Stimulated activated naive CD4-positive, alpha-beta T cell treated with Interleukin-2 at 50 U/mL for 16 hours (primary cell): ENCODE results near the gene NRL.
"Not testable (repeated sequence)": the region's sequence is repeated elsewhere in the genome, so short reads cannot be mapped to it uniquely, and the experiment has no call there.

Source experiments
- DNase-seq: peaks from one replicate; lab custom pipeline; 2025; lab: John Stamatoyannopoulos, UW

NRL gene

DNA sequence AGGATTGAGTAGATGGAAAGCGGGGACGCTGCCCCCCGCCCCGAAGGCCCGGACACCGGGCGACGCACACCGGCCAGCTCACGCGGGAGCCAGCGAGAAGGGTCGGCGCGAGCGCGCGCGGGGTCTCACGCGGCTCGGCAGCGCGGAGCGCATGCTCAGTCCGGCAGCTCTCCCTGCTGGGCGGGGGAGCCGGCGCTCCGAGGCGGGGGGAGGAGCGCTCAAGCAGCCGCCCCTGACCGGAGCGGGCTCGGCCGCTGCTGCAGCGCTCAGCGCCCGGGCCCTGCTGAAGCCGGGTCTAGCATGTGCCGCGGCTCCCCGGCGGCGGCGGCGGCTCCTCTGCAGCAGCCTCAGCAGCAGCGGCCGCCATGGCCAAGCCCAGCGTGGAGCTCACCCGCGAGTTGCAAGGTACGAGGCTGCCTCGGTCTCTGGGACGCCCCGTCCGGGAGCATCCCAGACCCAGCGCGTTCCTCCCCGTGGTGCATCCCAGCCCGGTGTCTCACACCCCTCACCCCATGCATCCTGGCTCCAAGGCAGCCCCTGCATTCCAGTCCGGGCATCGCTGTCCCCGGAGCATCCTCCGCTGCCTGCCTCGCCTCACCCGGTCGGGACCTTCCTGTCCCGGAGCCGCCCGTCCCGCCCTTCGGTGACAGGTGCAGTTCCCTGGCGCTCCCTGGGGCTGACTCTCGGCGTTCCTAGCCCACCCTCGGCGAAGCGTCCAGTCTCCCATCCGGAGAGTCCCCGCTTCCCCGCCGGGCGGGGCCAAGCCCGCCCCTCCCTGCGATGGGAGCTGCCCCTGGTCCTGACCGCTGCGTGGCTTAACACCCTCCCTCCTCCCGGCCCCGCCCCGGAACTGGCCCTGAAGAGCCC, 62.7 kb downstream of the NRL start, which contains the start of gene CARMIL3:
CARMIL3 (plus strand) TSS at position 221 of the 867 bp plus-strand sequence; CDS start at position 366, 145 bp downstream.
- peak; percentile 53 for DNase-seq

DNA sequence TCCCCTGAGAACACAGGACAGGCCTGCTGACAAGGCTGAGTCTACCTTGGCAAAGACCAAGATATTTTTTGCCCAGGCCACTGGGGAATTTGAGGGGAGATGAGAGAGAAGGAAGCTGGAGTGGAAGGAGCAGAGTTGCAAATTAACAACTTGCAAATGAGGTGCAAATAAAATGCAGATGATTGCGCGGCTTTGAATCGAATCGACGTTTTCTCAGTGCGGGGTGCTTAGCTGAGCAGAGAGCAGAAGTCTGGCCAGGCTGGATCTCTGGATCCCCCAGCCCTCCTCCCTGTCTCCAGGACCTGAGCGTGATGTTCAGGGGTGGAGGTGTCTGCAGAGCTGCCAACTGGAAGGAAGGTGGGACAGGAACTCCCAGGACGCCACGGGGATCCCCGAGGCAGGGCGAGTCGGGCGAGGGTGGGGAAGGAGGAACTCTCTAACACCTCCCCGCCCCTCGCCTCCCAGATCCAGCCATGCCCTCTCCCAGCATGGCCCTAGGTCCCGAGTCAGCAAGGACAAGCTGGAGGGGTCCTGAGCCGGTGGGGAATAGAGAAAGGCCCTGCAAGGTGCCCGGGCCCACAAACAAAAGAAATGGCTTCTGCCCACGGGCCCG, 63.5 kb downstream of the NRL start:
- no peak for DNase-seq

DNA sequence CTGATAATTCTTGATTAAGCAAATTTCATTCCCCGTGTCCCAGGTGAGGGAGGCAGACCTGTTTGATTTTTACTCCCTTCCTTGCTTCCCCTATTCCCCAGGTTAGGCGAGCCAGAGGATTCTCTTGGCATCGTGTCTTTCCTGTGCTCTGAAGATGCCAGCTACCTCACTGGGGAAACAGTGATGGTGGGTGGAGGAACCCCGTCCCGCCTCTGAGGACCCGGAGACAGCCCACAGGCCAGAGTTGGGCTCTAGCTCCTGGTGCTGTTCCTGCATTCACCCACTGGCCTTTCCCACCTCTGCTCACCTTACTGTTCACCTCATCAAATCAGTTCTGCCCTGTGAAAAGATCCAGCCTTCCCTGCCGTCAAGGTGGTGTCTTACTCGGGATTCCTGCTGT, 64.0 kb downstream of the NRL start:
- not testable (repeated sequence) for DNase-seq

DNA sequence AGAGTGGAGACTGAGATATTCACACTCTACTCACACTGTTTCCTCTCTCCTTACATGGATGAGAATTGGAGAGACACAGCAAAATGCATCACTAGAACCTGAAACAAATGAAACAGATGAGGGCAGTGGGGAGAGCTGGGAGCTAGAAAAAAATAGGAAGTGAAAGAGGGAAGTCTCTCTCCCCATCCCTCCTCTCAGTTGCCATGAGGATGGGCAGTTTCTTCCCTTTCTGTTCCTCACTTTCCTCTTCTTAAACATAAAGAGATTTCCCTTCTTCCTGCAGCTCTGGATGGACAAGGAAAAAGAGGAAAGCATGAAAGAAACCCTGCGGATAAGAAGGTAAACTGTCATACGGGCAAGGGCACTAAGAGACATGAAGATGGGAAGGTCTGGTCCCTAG, 65.7 kb downstream of the NRL start:
- DNase-seq, result not testable (repeated sequence)

DNA sequence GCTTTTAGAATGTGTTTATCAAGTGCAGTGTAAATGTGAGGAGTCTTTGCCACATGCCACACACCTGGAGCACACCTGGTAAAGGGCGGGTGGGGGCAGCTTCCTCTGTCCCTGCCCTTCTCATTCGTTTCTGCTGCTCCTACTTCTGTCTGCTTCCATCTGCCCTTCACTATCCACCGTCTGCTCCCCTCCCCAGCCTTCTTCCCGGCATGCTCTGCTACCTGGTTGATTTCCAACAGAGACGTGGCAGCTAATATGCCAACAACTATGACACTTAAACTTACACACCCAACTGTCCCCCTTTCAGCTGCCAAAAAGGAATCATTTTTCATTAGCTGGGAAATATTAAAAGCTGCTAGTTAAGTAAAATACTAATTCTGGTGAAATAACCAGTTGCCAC, 72.0 kb downstream of the NRL start:
- DNase-seq, result no peak

DNA sequence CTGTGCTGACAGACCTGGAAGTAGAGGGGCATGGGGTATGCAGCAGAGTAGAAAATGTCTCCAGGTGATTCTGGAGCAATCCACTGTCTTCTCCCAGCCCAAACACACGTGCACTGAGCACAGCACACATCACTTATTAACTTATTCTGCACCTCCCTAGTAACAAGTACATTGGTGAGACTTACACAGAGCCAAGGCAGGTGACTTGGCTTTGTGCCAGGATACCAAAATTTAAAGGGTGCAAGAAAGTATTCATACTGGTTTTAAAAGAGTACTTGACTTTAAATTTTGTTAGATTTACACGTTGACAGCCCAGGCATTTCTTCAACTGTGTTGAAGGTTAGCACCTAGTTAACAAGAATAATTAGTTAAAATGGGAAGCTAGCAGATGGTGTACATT, 74.1 kb downstream of the NRL start:
- DNase-seq, result no peak

DNA sequence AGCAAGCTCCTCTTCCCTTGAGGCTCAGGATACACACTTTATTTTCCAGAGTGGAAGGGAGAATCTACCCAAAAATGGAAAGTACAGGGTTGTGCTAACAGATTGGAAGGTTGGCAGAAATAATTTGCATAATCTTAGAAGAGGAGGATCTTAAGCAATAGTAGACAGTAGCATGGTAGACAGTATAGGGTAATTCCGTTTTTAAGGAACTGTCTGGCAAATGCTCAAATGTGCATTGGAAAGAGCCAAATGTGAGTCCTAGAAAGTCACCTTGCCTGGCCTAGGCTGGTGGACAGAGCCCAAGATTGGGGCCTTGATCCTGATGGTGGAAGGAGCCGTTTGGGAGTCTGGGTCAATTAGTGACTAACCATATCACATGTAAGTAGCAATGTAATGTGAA, 76.1 kb downstream of the NRL start:
- DNase-seq, result no peak

DNA sequence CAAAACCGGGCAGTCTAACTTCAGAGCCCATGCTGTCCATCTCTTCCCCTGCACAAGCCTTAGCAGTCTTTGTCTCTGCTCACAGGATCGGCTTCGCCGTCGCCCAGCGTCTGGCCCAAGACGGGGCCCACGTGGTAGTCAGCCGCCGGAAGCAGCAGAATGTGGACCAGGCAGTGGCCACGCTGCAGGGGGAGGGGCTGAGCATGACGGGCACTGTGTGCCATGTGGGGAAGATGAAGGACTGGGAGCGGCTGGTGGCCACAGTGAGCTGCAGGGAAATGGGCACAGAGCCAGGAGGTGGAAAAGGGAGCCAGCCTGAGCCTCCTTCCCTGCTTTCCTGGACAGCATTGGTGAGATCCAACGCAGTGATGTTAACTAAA, 77.1 kb downstream of the NRL start:
- DNase-seq, result no peak

DNA sequence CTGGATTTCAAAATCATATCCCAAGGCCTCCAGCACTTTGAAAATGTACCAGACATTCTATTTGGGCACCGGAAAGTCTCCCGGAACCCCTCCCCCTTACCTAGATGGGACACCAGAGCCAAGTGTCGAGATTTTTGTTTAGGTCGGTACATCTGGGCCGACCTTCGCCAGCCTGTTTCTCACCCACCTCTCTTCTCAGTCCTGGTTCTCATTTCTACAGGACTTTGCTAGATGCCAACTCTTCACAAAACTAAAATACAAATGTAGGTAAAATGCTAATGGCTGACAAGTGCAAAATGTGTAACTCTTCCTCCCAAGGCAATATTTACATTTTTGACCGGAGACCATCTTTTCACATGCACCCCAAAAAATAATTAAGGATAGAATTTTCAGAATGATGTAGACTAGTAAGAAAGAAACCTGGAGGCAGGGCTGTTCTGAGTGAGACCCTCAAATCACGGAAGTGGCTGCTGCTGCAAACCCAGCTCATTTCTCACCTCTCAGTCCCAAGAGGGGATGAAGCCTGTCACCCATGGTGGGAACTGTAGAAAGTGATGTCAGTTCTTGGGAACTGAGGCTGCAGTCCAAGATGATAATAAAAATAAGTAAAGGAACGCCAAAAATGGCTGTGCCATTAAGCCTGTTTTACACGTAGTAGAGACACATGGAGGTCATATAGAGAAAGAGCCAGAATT, 77.6 kb downstream of the NRL start:
- not testable (repeated sequence) for DNase-seq

DNA sequence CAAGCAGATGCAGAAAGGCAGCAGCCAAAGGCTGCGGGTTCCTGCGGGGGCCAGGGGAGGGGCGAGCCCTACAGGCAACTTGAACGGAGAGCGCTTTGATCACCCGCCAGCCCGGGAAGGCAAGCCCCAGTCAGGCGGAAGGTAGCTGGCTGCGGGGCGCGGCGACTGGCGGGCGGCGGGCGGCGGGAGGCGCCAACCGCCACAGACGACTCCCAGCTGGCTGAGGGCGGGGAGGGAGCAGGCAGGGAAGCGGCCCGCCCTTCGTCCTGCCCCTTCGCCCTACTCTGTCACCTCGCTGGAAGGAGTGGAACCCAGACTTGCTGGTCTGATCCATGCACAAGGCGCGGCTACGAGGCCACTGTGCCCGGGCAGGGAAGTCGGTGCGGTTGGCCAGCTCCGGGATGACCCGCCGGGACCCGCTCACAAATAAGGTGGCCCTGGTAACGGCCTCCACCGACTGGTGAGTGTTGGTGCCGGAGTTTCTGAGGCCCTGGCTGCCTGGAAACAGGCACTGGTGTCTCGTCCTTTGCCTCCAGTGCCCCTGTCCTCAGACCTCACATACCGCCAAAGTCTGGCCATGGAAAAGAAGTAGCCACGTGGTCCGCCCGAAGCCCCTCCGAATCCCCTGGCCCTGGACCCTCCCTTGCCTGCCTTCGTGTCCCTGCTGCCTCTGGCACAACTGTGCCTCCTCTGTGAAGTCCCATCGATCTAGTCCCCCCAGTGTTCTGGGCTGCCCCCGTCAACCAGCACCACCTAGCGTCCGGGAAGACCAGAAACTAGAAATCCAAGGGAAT, 78.4 kb downstream of the NRL start:
- DNase-seq, result peak; percentile 50

DNA sequence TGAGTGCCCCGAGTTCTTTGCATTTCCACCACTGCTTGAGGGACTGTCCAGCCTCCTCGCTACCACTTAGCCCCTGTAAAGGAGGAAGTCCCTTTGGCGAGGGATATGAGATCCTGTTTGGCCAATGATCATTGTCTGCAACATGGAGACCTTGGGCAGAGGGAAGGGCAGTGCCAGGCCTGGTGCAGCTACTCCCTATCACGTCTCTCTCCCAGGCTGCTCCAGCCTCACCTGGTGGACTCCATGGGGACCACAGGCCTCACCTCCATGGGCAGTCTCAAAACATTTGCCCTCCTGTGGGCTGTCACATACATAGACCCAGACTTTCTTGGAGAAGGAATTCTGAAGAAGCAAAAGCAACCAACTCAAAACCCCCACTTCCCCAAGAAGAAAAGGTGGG, 79.0 kb downstream of the NRL start:
- DNase-seq, result not testable (repeated sequence)

DNA sequence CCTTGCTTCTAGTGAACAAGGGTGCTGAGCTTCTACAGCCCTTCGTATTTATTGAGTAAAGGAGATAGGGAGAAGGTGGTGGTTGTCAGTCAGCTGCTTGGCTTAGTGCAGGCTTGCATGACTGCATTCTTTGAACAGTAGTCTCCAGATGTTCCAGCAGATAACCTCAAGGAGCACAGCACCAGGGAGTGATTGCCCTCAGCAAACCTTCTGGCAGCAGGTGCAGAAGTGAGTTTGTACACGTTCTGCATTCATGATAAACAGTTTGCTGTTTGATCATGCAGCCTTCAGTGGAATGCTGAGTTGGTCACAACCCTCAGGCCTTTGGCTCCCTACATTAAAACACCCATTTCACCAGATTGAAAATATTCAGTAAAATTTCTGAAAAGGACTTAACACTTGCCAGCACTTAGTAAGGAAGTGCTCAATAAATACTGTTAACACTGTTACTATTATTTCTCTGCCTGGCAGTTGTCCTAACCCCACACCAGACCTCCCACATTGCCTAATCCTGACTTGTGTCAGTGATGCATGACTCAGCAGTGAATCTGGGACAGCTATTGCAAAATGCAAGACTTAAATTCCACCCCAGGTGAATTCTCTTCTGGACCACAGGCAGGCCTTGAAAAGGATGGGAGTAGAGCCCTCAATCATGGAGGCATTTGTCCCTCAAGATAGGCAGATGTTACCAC, 81.9 kb downstream of the NRL start:
- DNase-seq, result no peak

DNA sequence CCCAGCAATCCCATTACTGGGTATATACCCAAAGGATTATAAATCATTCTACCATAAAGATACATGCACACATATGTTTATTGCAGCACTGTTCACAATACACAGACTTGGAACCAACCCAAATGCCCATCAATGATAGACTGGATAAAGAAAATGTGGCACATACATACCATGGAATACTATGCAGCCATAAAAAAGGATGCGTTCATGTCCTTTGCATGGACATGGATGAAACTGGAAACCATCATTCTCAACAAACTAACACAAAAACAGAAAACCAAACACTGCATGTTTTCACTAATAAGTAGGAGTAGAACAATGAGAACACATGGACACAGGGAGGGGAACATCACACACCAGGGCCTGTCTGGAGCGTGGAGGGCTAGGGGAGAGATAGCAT, 83.4 kb downstream of the NRL start:
- not testable (repeated sequence) for DNase-seq

DNA sequence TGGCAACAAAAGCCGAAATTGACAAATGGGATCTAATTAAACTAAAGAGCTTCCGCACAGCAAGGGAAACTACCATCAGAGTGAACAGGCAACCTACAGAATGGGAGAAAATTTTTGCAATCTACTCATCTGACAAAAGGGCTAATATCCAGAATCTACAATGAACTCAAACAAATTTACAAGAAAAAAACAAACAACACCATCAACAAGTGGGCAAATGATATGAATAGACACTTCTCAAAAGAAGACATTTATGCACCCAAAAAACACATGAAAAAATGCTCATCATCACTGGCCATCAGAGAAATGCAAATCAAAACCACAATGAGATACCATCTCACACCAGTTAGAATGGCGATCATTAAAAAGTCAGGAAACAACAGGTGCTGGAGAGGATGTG, 85.1 kb downstream of the NRL start:
- DNase-seq, result not testable (repeated sequence)
